CD4-positive, alpha-beta T cell treated with Interleukin-1 beta for 1 hour (primary cell): ENCODE measurements around the gene TBX22.
"Not testable (repeated sequence)": the region's sequence is repeated elsewhere in the genome, so short reads cannot be mapped to it uniquely, and the experiment has no call there.

Source experiments
- DNase-seq, 2 donors: peaks; one replicate each; pipeline ENCODE4 v3.0.0-alpha.2; 2020 to 2022

TBX22 gene, protein sequence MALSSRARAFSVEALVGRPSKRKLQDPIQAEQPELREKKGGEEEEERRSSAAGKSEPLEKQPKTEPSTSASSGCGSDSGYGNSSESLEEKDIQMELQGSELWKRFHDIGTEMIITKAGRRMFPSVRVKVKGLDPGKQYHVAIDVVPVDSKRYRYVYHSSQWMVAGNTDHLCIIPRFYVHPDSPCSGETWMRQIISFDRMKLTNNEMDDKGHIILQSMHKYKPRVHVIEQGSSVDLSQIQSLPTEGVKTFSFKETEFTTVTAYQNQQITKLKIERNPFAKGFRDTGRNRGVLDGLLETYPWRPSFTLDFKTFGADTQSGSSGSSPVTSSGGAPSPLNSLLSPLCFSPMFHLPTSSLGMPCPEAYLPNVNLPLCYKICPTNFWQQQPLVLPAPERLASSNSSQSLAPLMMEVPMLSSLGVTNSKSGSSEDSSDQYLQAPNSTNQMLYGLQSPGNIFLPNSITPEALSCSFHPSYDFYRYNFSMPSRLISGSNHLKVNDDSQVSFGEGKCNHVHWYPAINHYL

DNA sequence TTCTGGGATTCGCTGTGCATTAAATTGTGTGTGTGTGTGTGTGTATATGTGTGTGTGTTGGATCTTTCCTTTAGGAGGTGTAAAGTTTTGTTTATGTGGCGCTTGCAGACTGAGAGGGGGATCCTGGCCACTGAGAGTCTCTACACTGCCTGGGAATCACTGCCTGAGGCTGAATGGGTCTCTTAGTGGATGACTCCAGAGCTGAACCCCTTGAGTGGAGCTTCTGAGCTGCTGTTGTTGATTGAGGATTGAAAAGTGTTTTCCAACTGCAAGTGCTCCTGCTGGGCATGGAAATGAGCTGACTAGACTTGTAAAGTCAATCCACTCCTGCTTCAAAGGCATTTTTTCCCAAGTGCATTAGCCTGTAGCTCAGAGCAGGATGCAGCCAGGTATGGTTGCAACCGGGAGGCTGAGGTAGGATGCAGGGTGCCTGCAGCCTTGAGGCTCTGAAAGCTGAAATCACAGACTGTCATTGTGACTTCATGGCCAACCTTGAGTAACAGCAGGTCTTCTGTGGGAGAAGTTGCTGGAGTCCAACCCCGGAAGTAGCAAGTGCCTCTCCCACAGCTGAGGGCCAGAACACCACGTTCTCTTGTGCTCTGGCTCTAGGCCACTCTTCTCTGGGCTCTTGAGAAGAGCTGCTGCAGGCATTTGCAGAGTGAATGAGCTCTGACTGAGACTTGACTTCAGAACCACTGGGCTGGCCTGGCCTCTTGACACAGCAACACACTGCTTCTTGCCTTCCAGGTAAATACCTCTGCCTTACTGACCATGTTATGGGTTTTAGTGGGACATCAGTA is at the start of gene TBX22:
TSS of gene TBX22 (plus strand) at position 613 of the 800 bp plus-strand sequence. CDS start 7,517 bp downstream, outside the sequence.
- no peak for DNase-seq

DNA sequence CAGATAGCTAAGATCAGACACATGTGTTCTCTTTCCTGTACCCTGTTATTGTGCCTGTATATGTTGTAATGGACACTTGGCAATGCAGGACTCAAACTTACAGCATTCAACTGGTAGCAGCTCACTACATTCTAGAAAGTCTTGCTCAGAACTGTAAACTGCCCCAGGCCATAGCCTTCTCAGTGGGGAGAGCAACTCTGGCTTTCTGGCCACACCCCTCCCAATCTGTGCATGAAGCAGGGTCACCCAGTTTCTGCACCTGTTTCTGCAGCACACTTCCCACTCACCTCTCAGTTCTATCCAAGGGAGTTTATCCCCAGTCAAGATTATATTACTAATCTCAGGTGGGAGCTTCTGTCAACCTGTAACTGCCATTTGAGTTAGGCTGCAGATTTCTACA is 38.9 kb upstream of the TBX22 start:
- no peak for DNase-seq

- no peak for DNase-seq
Measured at GRCh38 chrX:80004458-80004857, 10.1 kb upstream of the TBX22 start.

DNA sequence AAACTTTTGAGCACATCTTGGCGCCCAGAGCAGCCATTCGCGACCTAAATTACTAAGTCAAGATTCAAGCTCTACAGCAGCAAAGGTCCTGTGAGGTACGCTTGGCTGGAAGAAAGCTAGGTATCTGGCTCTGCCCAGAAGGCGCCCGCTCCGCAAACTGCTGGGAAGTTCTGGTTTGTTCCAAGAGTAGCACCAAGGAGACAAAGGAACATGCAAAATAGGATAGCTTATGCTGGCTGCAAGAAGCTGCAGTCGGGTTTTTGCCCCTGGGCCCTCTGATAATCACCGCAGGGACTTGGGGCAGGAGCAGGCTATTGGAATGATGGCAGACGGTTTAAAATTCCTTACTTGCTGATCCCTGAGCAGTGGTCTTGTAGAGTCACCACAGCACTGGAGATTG is 3.0 kb upstream of the TBX22 start:
- DNase-seq: no peak

DNA sequence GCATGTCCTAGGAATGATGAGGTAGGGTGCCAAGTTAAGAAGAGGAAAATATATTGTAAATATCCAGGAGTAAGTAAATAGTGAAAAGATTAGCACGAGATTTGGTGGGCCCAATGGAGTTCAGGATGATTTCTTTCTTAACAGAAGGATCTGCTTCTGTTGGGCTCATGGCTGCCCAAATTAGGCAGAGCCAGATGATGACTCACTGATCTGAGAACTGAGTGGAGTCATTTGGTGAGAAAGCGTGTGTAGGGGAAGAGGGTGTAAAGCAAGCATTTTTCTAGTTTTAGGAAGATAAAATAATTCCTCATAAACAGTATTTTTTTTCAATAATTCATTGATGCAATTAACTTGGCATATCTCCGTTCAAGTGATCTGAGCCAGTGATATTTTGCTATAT is 1.6 kb downstream of the TBX22 start:
- DNase-seq: no peak

DNA sequence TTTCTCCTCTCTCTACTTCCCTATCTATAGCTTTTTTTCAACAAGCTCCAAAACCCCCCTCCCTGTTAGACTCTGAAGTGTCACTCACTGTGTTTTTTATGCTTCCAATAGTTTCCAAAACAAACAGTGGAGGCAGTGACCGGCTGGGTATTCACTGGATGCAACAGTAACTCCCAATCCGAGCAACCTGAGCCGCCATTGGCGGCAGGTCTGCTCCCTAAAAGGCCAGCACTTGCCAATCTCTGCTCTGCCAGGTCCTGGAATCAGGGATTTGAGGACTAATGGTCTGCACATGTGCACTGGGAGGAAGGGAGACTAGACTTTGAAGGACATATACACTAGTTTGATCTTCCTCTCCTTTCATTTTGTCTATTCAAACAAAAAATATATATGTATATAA is 7.1 kb downstream of the TBX22 start:
- DNase-seq: no peak

- no peak for DNase-seq
Measured at GRCh38 chrX:80022363-80023031, 7.9 kb downstream of the TBX22 start.

DNA sequence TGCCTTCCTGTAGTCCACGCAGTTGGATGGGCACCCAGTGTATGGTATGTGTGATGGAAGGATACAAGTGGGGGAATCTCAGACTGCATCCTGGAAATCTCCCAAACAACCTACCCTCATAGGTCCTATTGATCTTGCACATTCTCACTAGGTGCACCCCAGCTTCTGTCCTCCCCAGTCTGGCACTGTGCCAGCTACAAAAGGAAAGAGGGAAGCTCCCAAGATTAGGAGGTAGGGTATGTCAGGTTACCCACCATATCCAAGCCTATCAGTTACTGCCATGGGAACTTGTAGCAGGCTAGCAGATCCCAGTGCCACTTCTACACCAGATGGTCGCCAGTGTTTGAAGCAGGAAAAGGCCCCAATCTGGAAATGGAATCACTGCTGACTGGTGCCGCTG is 11.6 kb downstream of the TBX22 start:
- no peak for DNase-seq

GRCh38 chrX:80066156-80066555 is 51.6 kb downstream of the TBX22 start:
- not testable (repeated sequence) for DNase-seq

DNA sequence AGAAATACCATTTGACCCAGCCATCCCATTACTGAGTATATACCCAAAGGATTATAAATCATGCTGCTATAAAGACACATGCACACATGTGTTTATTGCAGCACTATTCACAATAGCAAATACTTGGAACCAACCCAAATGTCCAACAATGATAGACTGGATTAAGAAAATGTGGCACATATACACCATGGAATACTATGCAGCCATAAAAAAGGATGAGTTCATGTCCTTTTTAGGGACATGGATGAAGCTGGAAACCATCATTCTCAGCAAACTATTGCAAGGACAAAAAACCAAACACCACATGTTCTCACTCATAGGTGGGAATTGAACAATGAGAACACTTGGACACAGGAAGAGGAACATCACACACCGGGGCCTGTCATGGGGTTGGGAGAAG is 61.1 kb downstream of the TBX22 start:
- DNase-seq: not testable (repeated sequence)
